NCI-H2081 (cell line): ENCODE measurements around the gene LDB1.

ENCODE experiments used
- DNase-seq, 2 experiments: peaks; one replicate each; lab custom pipeline; 2025; lab: John Stamatoyannopoulos, UW

LDB1 gene

GRCh38 chr10:102064503-102064867, 55.7 kb downstream of the LDB1 start:
- DNase-seq, result no peak

GRCh38 chr10:102059987-102060386, 60.2 kb downstream of the LDB1 start:
- no peak for DNase-seq
